ENCODE data around the gene KIF5A. TPM values are rescaled to one million over a fixed set of nuclear protein-coding genes. Genes with fewer than 3 reads are reported as not detected.

Gene KIF5A
- total and polyA plus RNA-seq, 2 of the 13 experiments (the other 11 are each of a cell fraction or from before 2014, with no cell fraction given): 1.6 to 11.9 TPM

DNA sequence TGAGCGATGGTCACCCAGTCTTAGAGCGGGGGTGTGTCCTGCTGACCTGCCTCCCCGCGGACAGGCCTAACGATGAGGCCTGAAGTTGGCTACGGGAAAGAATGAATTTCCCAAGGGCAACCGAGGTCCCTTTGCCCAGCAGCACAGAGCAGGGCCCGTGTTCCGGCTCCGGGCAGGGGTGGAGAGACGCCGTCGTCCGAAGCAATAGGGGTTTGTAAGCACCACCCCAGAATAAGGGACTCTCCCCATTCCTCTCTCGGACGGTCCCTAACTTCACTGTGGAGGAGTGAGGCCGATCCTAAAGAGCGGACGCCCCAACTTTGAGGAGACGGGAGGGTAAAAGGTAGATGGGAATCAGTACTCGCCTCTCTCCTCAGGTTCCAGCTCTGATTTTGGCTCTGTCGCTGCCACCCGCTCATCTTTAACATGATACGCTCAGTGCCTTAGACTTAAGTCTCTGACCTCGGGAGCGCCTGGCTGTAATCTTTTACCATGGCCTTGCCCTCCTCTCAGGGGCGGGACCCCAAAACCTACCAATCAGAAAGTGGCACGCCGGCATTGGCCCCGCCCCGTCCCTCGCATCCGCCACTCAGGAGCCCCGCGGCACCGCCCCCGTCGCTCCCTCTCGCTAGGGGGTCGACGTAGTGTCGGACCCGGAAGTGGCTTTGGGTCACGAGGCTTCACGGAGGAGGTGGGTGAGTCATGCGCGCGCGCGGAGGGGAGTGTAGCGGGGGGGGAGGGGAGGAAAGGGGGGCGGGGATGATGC, 29.6 kb upstream of the KIF5A start, which contains the start of gene DDIT3 (continued):
- TF ChIP-seq, protein P1, sequence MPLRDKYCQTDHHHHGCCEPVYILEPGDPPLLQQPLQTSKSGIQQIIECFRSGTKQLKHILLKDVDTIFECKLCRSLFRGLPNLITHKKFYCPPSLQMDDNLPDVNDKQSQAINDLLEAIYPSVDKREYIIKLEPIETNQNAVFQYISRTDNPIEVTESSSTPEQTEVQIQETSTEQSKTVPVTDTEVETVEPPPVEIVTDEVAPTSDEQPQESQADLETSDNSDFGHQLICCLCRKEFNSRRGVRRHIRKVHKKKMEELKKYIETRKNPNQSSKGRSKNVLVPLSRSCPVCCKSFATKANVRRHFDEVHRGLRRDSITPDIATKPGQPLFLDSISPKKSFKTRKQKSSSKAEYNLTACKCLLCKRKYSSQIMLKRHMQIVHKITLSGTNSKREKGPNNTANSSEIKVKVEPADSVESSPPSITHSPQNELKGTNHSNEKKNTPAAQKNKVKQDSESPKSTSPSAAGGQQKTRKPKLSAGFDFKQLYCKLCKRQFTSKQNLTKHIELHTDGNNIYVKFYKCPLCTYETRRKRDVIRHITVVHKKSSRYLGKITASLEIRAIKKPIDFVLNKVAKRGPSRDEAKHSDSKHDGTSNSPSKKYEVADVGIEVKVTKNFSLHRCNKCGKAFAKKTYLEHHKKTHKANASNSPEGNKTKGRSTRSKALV (CRISPR knock-in tag; IDR thresholded peaks at IDR 0.05): no peak
- TF ChIP-seq HOXA7 (CRISPR knock-in tag; IDR thresholded peaks at IDR 0.05) (no peak), SP5 (CRISPR knock-in tag; IDR thresholded peaks at IDR 0.05; ENCODE audit: borderline replicate concordance, low read depth) (no peak; the same call in 1 of the 2 replicates), MTF2 (CRISPR knock-in tag; IDR thresholded peaks at IDR 0.05; ENCODE audit: borderline replicate concordance) (no peak), FOXO1 (CRISPR knock-in tag; IDR thresholded peaks at IDR 0.05) (peak; percentile 34; the same call in 1 of the 2 replicates), ZEB1 (IDR thresholded peaks at IDR 0.05; ENCODE audit: insufficient replicate concordance, low read depth) (peak; percentile 48), ZNF678 (CRISPR knock-in tag; IDR thresholded peaks at IDR 0.05) (0 out of 2 replicates have a peak, but pooled peaks have one; percentile 81), ONECUT2 (CRISPR knock-in tag; IDR thresholded peaks at IDR 0.05) (peak; percentile 44; the same call in 1 of the 2 replicates), AGO2 (optimal IDR thresholded peaks at IDR 0.05; ENCODE audit: low read depth, low read length) (peak; percentile 96), ZKSCAN1 (IDR thresholded peaks at IDR 0.05; ENCODE audit: low read length) (no peak; the same call in 1 of the 2 replicates), ZNF891 (CRISPR knock-in tag; IDR thresholded peaks at IDR 0.05) (peak; percentile 35; the same call in 1 of the 2 replicates), ZNF329 (CRISPR knock-in tag; IDR thresholded peaks at IDR 0.05; ENCODE audit: low read depth) (no peak), CENPT (CRISPR knock-in tag; IDR thresholded peaks at IDR 0.05; ENCODE audit: low read depth) (0 out of 2 replicates have a peak, but pooled peaks have one; percentile 7), ZNF484 (CRISPR knock-in tag; IDR thresholded peaks at IDR 0.05; ENCODE audit: borderline replicate concordance, low read depth) (no peak), ZIK1 (CRISPR knock-in tag; IDR thresholded peaks at IDR 0.05; ENCODE audit: borderline replicate concordance, low read depth) (no peak), KLF16 (CRISPR knock-in tag; IDR thresholded peaks at IDR 0.05) (peak in 1 of 2 experiments; percentile 87; a peak in 2 of 4 replicates), SP1 (IDR thresholded peaks at IDR 0.05) (peak; percentile 62; the same call in 1 of the 2 replicates), SP1 (CRISPR knock-in tag; IDR thresholded peaks at IDR 0.05) (peak; percentile 92)
- TF ChIP-seq, protein P2, sequence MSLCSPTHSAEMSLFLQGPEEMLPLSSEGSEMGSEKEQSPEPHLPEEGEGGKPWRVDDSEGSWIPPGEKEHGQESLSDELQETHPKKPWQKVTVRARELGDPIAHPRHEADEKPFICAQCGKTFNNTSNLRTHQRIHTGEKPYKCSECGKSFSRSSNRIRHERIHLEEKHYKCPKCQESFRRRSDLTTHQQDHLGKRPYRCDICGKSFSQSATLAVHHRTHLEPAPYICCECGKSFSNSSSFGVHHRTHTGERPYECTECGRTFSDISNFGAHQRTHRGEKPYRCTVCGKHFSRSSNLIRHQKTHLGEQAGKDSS (CRISPR knock-in tag; IDR thresholded peaks at IDR 0.05; ENCODE audit: borderline replicate concordance, low read depth): peak; percentile 87
- TF ChIP-seq, protein P3, sequence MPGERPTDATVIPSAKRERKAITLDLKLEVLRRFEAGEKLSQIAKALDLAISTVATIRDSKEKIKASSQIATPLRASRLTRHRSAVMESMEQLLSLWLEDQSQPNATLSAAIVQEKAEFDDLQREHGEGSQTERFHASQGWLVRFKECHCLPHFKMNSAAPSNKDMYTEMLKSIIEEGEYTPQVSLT (CRISPR knock-in tag; IDR thresholded peaks at IDR 0.05; ENCODE audit: borderline replicate concordance, low read depth): no peak; the same call in 1 of the 2 replicates
- TF ChIP-seq, protein P4, sequence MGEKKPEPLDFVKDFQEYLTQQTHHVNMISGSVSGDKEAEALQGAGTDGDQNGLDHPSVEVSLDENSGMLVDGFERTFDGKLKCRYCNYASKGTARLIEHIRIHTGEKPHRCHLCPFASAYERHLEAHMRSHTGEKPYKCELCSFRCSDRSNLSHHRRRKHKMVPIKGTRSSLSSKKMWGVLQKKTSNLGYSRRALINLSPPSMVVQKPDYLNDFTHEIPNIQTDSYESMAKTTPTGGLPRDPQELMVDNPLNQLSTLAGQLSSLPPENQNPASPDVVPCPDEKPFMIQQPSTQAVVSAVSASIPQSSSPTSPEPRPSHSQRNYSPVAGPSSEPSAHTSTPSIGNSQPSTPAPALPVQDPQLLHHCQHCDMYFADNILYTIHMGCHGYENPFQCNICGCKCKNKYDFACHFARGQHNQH (CRISPR knock-in tag; IDR thresholded peaks at IDR 0.05): peak; percentile 37; the same call in 1 of the 2 replicates
- TF ChIP-seq, protein P5, sequence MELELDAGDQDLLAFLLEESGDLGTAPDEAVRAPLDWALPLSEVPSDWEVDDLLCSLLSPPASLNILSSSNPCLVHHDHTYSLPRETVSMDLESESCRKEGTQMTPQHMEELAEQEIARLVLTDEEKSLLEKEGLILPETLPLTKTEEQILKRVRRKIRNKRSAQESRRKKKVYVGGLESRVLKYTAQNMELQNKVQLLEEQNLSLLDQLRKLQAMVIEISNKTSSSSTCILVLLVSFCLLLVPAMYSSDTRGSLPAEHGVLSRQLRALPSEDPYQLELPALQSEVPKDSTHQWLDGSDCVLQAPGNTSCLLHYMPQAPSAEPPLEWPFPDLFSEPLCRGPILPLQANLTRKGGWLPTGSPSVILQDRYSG (CRISPR knock-in tag; IDR thresholded peaks at IDR 0.05): no peak
